Erythroblast (primary cell): Measurements from ENCODE around the gene RNPEPL1.

Experiments
- GATA1 ChIP-seq: IDR thresholded peaks from 2 replicates; pipeline ENCODE4 v1.6.1; 2011; ENCODE audit warnings: low read depth, mild to moderate bottlenecking, control low read depth, low read length, moderate library complexity
- POLR2A ChIP-seq: IDR thresholded peaks from 2 replicates; pipeline ENCODE4 v1.6.1; 2011; ENCODE audit warnings: mild to moderate bottlenecking, low read length

- TF ChIP-seq POLR2A (no peak), GATA1 (no peak)
Observed at GRCh38 chr2:240594511-240595380, 26.5 kb downstream of the RNPEPL1 start.
